Motor neuron (in vitro differentiated cells): ENCODE measurements around the gene CFAP61. TPM values are rescaled to one million over a fixed set of nuclear protein-coding genes. Genes with fewer than 3 reads are reported as not detected.

Experiments
- ATAC-seq, 8 experiments: fragments of 200-7000 bp; cut with Tn5 transposase; replicated peaks in 6 of 8; 2 replicates each; pipeline ENCODE4 v1.8.0; 2021; ENCODE audit warnings: mild to moderate bottlenecking in 8 of 8, moderate library complexity in 8 of 8
- H3K27ac ChIP-seq, 2 donors: fragments of 250-450 bp; sonication (Bioruptor Pico); 2 replicates each; pipeline ENCODE4 v1.9.0; 2021; ENCODE audit warnings: antibody characterized with exemption in 2 of 2, mild to moderate bottlenecking in 2 of 2, moderate library complexity in 1 of 2
- H3K4me1 ChIP-seq, 2 donors: fragments of 250-450 bp; sonication (Bioruptor Pico); replicated peaks in 1 of 2; 2 replicates each; pipeline ENCODE4 v1.6.1; 2021; ENCODE audit warnings: antibody characterized with exemption in 2 of 2, mild to moderate bottlenecking in 2 of 2, moderate library complexity in 1 of 2
- H3K4me3 ChIP-seq, 5 donors: fragments of 250-450 bp; sonication (Bioruptor Pico); 2 replicates each; pipeline ENCODE4 v1.9.0; 2021; ENCODE audit warnings: antibody characterized with exemption in 5 of 5, mild to moderate bottlenecking in 5 of 5, moderate library complexity in 4 of 5
- WGBS, 10 experiments: fragments of 450-650 bp; shearing (Covaris generic); methylation state at CpG; one replicate each; pipeline ENCODE4 v1.0.0; 2022; 5-methylcytosine and 5-hydroxymethylcytosine counted together
- in situ Hi-C, 9 experiments: fragments of 400-800 bp; cut with MboI; loops; one replicate each; pipeline ENCODE4 v1.15.0; 2021; ENCODE audit warnings: low sequenced_read_pairs in 9 of 9, low pct_unique_long_range_greater_than_20kb in 2 of 9; ENCODE audit not compliant: unreplicated experiment in 9 of 9
- total RNA-seq, 8 experiments: library from RNA; unstranded; fragments of 300-600 nt; gene quantifications; 2 replicates each; pipeline versions ENCODE4 v1.2.3 to v1.2.4, GENCODE V29; 2022

CFAP61 gene
- total RNA-seq, 8 experiments from 2014 or later, result 0.36 to 13.0 (median 1.3) TPM

DNA sequence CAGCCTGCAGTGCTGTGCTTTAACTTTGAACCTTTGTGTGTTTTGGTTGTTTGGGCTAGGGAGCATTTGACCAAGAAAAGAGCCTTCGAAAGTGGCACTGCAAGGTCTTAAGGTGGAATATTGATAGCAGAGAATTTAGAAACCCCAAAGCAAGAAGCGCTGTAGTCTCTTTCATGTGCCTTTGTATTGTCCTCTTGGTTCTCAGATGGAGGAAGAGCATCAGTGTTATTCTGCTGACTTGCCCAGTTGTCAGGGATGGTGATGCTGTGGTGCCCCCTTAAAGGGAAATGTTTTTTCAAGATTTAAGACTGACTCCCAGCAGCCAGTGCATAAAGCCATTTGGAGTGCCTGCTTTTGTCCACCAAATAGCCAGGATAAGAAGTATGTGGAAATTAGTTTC is 212.9 kb downstream of the CFAP61 start:
- Histone ChIP-seq H3K4me3 (no peak overlapping the region), H3K27ac (no peak overlapping the region), H3K4me1 (no peaks in the 10 kb centered on the region)
- ATAC-seq, result no peak
- in situ Hi-C loops, result no loop called here
- 0 to 74% (median 38%) methylated on average over 1 to 2 of the region's 2 CpGs; no CpG with 5 or more reads in 2 of the 10 experiments for WGBS, 10 experiments

DNA sequence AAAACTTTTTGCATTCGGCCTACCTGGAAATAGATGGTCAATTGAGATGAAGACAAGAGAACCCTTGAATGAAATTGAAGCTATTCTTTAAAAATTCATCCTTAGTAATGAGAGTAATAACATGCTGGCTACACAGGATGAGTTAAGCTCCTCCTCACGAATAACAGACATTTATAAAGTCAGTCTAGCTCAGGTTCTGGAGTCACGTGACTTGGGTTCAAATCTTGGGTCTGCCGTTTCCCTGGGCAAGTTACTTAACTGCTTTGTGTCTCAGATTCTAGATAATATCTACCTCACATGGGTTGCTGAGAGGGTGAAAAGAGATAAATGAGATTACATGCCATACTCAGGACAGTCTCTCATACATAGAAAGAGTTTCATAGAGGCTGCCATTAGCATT is 214.2 kb downstream of the CFAP61 start:
- in situ Hi-C loops, result no loop called here
- ATAC-seq, result no peak
- Histone ChIP-seq H3K4me3 (no peak overlapping the region), H3K27ac (no peak overlapping the region), H3K4me1 (no peaks in the 10 kb centered on the region)
- 0 to 100% (median 83%) methylated on average over 1 to 4 of the region's 4 CpGs; no CpG with 5 or more reads in 2 of the 10 experiments for WGBS, 10 experiments

DNA sequence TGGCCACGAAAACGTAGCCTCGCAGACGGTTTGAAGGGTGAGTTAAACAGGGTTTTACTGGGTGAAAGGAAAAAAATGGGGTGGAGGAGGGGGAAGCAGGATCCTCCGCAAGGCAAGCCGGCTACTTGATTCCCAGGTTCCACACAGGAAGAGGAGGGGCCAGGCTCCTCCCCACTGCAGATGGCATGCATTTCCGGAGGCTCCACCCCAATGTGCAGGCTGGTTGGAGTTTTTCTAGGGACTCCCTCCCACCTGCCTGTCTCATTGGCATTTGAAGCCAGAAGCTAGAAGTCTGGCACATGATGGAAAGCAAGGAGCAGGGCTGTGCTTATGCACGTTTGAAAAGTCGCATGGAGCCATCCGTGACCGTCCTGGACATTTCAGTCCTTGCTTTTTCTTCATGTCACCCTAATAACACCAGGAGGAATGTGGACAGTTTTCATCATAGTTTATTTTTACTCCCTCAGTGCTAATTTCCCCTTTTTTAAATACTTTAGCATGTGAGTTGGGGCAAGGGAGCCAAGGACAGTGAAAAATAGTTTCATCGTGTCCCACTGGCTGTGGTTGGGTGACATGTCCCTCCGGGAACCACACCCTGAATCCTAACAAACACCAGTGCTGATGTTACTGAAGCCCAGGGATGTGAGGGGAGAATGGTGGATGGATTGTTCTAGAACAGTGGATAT is 215.5 kb downstream of the CFAP61 start:
- H3K4me1 ChIP-seq, result no peaks in the 10 kb centered on the region
- 40 to 100% (median 83%) methylated on average over 1 to 10 of the region's 13 CpGs; no CpG with 5 or more reads in 2 of the 10 experiments for WGBS, 10 experiments
- in situ Hi-C loops, result no loop called here
- no peak overlapping the region for H3K27ac ChIP-seq
- no peak overlapping the region for H3K4me3 ChIP-seq
- peak in 3 of 8 experiments; percentile 22 to 44 (median 38) for ATAC-seq

DNA sequence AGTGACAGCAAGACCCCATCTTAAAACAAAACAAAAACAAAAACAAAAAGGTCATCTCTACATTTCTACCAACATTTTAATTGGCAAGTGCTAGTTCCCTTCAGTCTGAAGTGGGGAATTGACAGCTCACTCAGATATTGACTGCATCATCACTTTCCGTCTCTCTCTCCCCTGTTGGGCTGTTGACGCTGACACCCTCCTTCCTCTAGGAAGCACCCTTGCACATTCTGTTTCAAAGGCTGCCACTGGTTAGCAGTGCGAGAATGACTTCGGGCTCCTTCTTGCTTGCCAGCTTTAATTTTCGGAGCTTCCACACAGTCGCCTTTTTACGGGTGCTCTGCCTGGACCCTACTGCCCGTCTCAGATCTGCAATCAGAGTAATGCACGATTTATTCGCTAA is 218.9 kb downstream of the CFAP61 start:
- ATAC-seq, result no peak
- no peak overlapping the region for H3K4me3 ChIP-seq
- no peak overlapping the region for H3K27ac ChIP-seq
- peaks cover 8 to 9% of the 10 kb centered on the region in 2 donors for H3K4me1 ChIP-seq
- in situ Hi-C loops, result no loop called here
- WGBS, 10 experiments, result 80 to 100% (median 92%) methylated on average over 1 to 10 of the region's 10 CpGs; no CpG with 5 or more reads in 2 of the 10 experiments

DNA sequence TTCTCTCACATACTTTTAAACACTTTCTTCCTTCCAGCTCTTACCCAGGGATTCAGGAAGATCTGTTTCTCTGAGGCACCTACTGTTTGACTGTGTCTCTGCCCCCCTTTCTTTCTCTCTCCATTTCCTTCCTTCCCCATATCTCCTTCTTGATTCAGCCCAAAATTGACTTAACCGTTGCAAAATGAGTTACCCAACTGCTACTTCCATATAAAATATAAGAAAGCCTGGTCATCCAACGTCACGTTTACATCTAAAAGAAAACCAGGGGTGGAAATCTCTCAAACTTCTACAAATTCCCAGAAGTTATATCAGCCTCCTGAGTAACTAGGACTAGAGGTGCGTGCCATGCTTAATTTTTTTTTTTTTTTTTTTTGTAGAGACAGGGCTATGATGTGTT is 220.4 kb downstream of the CFAP61 start:
- ATAC-seq, result no peak
- in situ Hi-C loops, result no loop called here
- WGBS, 10 experiments, result 49 to 100% (median 88%) methylated on average over 2 to 4 of the region's 4 CpGs; no CpG with 5 or more reads in 1 of the 10 experiments
- Histone ChIP-seq H3K4me1 (peaks cover 8 to 11% of the 10 kb centered on the region in 2 donors), H3K4me3 (no peak overlapping the region), H3K27ac (no peak overlapping the region)

DNA sequence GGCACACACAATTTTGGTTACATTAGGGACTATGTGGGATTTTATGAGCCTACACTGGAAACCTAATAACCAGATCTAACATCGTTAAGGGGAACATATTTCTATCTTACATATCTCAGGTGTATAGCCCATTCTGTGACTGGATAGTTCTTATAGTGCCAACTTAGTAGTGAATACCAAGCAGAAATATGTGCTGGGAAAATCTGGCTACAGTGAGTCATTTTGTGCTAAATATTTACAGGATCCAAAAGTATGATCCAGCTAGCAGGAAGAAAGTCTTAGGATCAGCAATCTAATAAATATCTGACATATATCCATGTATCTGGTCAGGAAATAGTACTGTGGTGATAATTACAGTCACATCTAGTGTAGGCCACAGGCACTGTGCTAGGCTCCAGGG is 221.0 kb downstream of the CFAP61 start:
- in situ Hi-C loops, result no loop called here
- no peak for ATAC-seq
- 17 to 100% (median 88%) methylated on average over 1 of the region's 1 CpG; no CpG with 5 or more reads in 5 of the 10 experiments for WGBS, 10 experiments
- Histone ChIP-seq H3K4me1 (peaks cover 8 to 11% of the 10 kb centered on the region in 2 donors), H3K27ac (no peak overlapping the region), H3K4me3 (no peak overlapping the region)

DNA sequence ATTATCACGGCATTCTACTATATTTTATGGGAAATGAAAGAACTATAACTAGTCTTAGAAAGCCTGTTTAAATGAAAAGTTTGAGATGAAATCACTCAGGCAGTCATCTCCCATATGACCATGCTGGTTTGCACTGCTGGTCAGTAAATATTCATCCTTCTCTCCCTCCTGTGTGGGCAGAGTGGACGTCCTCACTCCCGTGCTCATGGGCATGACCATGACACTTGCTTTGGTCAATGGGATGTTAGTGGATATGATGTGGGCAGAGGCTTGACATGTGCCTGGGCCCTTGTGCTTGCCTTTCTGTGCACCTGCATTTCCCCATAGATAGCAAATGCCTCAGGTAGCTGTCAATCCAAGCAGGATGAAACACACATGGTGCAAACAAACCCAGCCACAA is 222.5 kb downstream of the CFAP61 start:
- in situ Hi-C loops, result no loop called here

DNA sequence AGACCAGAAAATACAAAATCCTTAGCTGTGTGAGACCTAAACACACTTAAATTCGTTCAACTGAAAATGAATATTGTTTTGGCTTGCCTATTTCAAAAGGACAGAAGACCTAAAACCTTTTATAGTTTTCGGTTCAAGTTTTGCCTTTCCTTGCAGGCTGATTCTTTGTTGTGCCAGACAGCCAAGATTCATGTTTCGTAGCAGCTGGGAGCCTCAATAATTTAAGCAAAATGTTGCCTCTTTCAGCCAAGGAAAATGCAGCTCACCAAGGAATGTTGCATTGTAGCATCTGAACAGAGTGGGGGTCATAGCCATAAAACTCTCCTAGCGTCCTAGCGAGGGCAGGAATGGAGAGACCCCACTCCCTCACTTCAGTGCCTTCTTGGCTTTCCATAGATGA is 223.3 kb downstream of the CFAP61 start:
- Histone ChIP-seq H3K27ac (no peak overlapping the region), H3K4me3 (no peak overlapping the region), H3K4me1 (peaks cover 8 to 11% of the 10 kb centered on the region in 2 donors)
- no peak for ATAC-seq
- 0 to 58% (median 23%) methylated on average over 1 to 5 of the region's 5 CpGs for WGBS, 10 experiments
- in situ Hi-C loops, result no loop called here

More for the DNA sequence above, 222.5 kb downstream of the CFAP61 start:
- 0 to 96% (median 22%) methylated on average over 1 to 2 of the region's 3 CpGs; no CpG with 5 or more reads in 5 of the 10 experiments for WGBS, 10 experiments
- Histone ChIP-seq H3K27ac (no peak overlapping the region), H3K4me3 (no peak overlapping the region), H3K4me1 (peaks cover 8 to 11% of the 10 kb centered on the region in 2 donors)
- ATAC-seq, result no peak

DNA sequence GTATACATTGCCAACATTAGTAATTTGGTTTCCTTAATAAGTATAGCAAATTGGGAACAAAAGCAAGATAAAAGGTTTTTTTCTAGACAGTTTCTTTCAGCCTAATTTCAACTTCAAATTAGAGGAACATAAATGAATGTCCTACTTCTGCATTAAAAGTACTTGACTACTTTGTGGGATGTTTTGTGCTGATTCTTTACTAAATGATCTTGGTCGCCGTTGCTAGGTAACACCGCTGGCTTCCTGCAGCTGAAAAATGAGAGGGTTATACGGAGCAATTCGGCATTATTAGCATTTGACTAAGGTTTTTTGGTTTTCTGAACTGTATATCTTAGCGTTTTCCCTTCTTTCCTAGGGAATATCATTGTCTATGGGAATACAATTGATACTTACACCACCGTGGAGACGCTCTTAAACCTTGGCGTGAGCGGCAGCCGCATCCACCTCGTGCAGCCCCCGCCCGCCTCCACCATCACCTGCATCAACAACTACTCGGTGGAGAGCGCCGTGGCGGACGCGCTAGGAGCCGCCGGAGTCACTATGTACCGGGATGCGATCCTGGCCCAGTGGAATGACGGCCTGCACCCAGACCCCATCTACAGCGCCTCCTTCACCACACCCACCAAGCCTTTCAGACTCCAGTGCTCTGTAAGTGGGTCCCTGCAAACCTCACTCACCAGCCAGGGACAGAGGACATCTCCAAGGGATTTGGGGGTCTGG is 224.6 kb downstream of the CFAP61 start:
- 0 to 89% (median 45%) methylated on average over 1 to 16 of the region's 26 CpGs for WGBS, 10 experiments
- H3K4me3 ChIP-seq, result peak overlapping the region in 1 of 5 donors; percentile 4

DNA sequence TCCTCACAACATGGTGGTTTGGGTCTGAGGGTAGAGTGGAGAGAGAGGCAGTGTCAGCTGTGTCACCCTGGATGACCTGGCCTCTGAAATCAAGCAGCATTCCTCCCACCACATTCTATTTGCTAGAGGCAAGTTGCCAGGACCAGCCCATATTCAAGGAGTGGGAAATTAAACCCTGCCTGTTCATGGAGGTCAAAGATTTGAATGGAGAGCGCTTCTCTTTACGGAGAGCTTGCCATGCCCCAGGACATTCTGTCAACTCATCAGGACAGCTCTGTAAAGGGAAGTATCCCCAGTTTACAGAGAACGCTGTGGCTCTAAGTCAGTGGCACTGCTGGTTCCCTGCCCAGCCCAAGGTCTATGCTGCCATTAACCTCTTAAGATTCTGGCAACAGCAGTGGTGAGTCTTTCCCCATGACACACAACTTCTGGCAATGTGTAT is 225.6 kb downstream of the CFAP61 start:
- H3K4me3 ChIP-seq, result no peak overlapping the region
- WGBS, 10 experiments, result 50 to 94% (median 90%) methylated on average over 1 to 3 of the region's 3 CpGs; no CpG with 5 or more reads in 6 of the 10 experiments
- in situ Hi-C loops, result no loop called here
- no peak overlapping the region for H3K27ac ChIP-seq
- H3K4me1 ChIP-seq, result peaks cover 8 to 11% of the 10 kb centered on the region in 2 donors
- peak in 1 of 8 experiments; percentile 31 for ATAC-seq

More for the DNA sequence above, 224.6 kb downstream of the CFAP61 start:
- Histone ChIP-seq H3K4me1 (peaks cover 8 to 11% of the 10 kb centered on the region in 2 donors), H3K27ac (no peak overlapping the region)
- no peak for ATAC-seq
- in situ Hi-C loops, result no loop called here

DNA sequence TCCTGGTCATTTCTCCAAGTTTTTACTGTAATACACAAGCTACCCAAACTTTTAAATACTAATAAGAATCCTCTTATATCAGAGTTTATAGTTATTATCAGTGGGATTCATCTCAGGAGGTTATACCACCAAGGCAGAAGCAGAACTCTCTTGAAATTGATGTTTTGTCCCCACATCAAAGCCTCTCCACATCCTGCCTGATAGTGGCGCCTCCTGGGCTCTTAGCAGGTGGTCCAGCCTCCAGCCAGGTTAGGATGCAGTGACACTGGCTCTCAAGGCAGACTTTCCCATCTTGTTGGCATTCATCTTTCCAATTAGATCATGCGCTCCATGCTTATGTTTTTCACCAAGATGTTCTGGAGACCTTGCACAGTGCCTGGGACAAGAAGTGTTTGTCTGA is 233.7 kb downstream of the CFAP61 start:
- H3K4me3 ChIP-seq, result no peak overlapping the region
- no peak overlapping the region for H3K27ac ChIP-seq
- no peak for ATAC-seq
- in situ Hi-C loops, result no loop called here
- 17 to 100% (median 100%) methylated on average over 1 to 2 of the region's 2 CpGs; no CpG with 5 or more reads in 3 of the 10 experiments for WGBS, 10 experiments
- H3K4me1 ChIP-seq, result no peaks in the 10 kb centered on the region

DNA sequence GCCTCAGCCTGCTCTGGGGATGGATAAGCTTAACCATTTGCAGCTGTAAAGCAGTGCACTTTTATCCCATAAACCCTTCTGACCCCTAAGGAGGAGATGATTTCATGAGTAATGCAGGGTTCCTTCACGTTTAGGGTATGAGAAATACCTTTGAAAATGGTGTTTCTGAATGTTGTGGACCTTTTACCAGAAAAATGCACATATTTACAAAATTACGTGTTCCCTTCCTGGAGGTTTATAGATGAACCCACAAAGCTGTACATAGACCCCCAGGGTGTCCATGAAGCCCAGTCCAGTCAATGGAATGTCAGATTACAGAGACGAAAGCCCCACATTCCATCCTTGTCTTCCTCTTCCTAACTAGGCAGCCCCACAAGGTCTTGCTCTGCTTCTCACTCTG is 237.0 kb downstream of the CFAP61 start:
- Histone ChIP-seq H3K4me1 (no peaks in the 10 kb centered on the region), H3K27ac (no peak overlapping the region), H3K4me3 (no peak overlapping the region)
- WGBS, 10 experiments, result 0 to 87% (median 69%) methylated on average over 1 to 3 of the region's 3 CpGs; no CpG with 5 or more reads in 5 of the 10 experiments
- no peak for ATAC-seq
- in situ Hi-C loops, result no loop called here

DNA sequence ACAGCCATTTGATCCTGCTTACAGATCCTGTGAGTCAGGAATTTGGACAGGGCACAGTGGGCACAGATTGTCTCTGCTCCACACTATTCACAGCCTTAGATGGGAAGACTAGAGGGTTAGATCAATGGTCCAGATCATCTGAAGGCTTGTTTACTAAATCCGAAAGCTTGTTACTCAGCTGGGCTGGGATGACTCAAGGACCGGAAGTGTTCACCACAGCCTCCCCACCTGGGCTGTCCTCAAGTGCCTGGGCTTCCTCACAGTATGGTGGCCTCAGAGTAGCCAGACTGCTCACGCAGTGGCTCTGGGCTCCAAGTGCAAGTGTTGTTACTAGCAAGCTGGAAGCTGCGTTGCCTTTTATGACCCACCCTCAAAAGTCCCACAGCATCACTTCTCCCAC is 240.1 kb downstream of the CFAP61 start:
- 97 to 100% methylated on average over 2 to 4 of the region's 4 CpGs; no CpG with 5 or more reads in 8 of the 10 experiments for WGBS, 10 experiments
- ATAC-seq, result no peak
- Histone ChIP-seq H3K4me1 (no peaks in the 10 kb centered on the region), H3K27ac (no peak overlapping the region), H3K4me3 (no peak overlapping the region)
- in situ Hi-C loops, result no loop called here
